DMS114 treated with DMSO at 0.1 percent for 48 hours (cell line): ENCODE results near the gene ATP5F1D.

Experiments used
- DNase-seq: peaks from one replicate; lab custom pipeline; 2025; ENCODE audit not compliant: unreplicated experiment; lab: John Stamatoyannopoulos, UW

ATP5F1D gene

GRCh38 chr19:1232652-1233072, 8.9 kb upstream of the ATP5F1D start:
- DNase-seq, result no peak

DNA sequence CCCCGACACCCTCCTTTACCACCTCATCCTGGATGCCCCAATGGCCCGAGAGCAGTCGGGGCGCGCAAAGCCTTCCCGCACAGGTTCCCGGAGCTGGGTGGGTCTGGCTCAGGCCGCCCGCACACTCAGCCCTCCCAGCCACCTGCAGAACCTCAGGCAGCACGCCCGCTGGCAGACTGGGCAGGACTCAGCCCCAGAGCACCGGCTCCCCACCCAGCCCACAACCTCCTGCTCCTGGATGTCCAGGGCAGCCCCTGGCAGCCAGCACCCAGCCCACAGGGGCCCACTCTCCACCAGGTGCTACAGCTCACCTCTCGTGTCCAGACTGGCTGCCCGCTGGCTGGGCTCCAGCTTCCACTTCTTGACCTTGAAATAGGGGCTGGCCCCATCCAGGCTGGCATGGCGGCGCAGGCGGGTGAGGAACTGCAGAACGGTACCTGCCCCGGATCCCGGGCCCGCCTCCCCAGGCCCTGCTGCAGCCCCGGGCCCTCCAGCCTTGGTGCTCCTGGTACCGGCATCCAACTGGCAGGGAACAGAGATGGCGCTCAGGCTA, 8.4 kb upstream of the ATP5F1D start:
- no peak for DNase-seq

DNA sequence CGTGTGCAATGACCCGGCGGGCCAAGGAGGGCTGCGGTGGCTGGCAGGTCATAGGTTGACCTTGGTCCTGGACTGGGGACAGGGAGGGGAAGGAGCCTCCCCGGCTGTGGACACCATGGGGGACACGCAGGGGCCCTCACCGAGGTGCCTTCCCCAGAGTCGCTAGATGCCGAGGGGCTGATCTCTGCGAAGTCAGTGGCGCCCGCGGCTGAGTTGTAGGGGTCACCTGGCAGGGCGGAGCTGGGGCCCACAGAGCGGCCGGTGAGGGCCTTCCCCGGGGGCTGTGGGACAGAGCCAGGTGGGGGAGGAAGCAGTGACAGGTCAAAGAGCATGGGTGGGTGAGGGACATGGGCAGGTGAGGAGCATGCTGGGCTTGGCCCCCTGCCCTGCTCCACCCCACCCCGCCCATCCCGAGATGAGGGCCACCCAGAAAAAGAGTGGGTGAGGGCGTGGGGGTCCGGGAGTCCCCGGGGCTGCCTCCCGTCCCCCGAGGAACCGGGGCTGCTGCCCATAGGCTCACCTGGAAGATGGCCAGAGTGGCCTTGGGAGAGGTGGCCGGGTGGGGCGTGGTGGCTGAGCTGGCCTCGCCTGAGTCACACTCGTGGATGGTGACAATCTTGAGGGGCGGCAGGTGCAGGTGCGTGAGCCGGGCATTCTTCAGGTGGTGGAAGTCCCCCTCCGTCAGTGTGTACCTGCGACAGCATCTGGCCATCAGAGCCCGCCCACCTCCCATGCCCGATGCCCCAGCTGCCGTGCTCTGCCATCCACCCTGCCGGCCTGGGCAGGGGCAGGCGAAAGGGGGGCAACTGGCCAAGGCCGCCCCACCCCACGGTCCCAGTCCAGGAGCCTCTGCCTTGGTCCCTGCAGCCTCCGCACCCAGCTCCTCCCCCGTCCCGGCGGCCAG, 7.2 kb upstream of the ATP5F1D start:
- no peak for DNase-seq

- no peak for DNase-seq
These were observed 6.6 kb upstream of the ATP5F1D start for GRCh38 chr19:1234955-1235380.

DNA sequence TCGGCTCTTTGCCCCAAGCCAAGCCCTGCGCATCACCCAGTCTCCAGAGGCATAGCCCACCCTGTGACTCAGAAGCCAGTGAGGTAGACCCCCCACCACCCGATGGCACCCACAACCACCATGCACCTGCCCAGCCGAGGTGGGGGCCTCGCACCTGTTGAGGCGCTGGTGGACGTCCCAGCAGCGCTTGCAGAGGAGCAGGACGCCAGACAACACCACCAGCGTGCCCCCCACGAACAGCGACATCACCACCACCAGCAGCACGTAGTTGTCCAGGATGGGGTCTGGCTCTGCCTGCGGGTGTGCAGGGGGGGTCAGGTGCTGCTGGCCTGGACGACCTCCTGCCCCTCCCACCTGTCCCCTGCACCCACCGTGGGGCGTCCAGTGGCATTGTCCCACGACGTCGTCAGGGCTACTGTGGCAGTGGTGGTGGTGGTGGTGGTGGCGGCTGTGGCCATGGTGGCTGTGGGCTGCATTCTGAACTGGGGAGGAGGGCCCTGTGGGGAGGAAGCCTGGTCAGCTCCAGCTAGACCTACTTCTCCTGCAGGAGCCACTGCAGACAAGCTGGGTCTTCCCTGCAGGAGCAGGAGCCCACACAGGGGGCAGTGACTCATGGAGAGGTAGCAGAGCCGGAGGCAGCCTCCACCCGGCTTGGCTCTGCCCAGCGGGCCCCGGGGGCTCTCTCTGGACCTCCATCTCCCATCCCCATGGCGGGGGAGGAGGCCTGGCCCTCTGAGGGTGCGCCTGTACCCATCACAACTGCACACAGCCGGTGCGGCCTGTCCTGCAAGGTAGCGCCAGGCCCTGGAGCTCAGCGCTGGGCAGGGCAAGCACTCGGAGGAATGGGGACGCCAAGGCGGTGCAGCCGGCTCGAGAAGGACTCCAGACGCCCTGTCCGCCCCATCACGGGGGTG, 5.7 kb upstream of the ATP5F1D start:
- no peak for DNase-seq

GRCh38 chr19:1236576-1236975, 5.0 kb upstream of the ATP5F1D start:
- DNase-seq, result no peak

GRCh38 chr19:1237027-1237659, 4.4 kb upstream of the ATP5F1D start:
- DNase-seq, result no peak

- DNase-seq, result no peak
These were observed 3.7 kb upstream of the ATP5F1D start, which contains the start of gene CBARP for GRCh38 chr19:1237754-1238368. Gene CBARP (minus strand): TSS chr19:1238005. CDS start chr19:1236100, 1,905 bp downstream.

DNA sequence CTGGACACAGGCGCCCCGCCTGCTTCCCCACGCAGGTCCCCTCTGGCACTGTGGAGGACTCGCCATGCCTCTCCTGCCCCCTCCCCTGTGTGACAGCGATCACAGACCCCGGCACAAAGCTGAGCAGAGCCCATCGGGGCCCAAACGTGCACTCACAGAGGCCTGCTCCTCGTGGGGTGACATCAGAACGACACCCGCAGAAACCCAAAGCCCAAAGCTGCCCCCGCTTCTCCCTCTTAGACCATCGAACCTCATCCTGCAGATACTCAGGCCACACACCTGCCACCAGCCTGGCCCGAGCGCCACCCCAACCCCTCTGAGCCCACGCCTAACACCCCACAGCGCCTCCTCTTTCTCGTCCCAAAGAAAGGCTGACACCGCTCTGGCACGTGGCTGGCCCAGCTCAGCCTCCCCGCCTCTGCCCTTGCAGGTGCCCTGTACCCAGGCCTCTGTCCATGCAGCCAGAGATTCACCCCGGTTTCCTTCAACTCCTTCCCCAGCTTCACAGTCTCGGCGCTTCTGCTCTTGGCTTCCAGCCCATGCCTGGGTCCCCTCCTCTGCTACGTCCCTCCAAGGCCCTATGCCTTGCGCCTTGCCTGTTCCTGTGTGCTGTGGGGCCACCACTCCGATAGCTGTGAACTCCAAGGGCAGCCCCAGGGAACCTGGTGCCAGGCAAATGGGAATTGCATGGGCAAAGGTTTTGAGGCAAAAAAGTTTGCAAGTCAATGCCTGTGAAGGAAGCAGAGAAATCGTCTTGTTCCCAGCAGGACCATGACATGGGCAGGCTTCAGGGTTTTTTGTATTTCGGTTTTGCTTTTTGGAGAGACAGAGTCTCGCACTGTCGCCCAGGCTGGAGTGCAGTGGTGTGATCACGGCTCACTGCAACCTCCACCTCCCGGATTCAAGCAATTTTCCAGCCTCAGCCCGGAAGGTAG, 2.9 kb upstream of the ATP5F1D start:
- DNase-seq, result no peak

DNA sequence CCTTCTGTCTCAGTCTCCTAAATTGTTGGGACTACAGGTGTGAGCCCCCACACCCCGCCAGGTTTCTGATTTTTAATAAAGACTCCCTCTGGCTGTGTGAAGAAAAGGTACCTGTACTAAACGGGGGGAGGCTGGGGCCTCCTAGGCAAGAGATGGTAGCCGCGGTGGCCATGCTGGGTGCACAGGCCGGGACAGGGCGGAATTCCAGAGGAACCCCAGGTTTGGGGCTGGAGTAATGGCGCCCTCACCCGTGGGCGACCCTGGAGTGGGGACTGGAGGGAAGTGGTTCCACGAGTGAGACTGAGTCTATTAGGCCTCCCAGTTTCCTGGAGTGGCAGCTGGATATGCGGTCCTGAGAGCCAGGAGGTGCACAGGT, 2.1 kb upstream of the ATP5F1D start:
- no peak for DNase-seq

DNA sequence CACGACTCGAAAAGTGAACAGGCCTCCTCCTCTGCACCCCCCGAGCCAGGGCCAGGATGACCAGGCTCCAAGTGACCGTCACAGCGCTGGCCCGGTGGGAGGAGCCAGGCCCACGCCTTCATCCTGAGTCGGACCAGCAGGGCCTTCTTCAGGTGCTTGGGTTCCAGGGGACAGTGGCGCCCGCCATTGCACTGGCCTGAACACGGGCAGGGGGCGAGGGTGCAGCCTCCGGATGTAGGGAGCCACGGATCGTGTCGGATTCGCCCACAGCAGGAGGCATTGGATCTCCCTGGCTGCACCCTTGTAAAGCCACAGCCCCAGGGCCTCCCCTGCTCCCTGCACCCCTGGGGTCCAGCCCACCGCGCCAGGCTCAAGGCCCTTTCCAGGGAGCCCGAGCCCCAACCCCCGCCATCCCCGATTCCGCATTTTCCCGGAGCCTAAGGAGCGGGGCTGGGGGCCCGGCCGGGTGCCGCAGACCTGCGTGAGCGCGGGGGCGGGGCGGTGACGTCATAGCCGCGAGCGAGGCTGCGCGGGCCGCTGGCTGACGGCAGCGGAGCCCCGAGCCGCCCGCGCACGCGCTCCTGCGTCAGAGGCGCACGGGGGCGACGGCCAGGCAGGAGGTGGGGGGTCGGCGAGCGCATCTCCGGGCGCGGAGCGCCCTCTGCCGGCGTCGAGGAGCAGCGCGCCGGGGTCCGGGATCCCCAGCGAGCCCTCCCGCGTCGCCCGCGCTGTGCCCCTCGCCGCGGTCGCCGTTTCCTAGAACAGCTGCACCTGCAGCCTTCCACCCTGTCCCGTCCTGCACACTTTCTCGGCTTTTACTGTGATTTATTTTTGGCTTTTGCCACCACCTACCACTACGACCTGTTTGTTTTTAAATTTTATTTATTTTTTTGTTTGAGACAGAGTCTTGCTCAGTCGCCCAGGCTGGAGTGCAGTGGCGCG, 1.5 kb upstream of the ATP5F1D start:
- DNase-seq, result peak; percentile 38

DNA sequence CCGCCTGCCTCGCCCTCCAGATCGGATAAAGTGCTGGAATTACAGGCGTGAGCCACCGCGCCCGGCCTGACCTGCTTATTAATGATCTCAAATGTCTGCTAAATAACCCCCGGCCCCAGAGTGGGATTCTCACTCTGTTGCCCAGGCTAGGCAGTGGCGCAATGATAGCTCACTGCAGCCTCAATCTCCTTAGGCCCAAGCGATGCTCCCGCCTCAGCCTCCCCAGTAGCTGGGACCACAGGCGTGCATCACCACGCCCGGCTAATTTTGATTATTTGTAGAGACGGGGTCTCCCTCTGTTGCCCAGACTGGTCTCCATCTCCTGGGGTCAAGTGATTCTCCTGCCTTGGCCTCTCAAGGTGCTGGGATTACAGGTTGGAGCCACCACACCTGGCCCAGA, 626 bp upstream of the ATP5F1D start:
- DNase-seq, result no peak

DNA sequence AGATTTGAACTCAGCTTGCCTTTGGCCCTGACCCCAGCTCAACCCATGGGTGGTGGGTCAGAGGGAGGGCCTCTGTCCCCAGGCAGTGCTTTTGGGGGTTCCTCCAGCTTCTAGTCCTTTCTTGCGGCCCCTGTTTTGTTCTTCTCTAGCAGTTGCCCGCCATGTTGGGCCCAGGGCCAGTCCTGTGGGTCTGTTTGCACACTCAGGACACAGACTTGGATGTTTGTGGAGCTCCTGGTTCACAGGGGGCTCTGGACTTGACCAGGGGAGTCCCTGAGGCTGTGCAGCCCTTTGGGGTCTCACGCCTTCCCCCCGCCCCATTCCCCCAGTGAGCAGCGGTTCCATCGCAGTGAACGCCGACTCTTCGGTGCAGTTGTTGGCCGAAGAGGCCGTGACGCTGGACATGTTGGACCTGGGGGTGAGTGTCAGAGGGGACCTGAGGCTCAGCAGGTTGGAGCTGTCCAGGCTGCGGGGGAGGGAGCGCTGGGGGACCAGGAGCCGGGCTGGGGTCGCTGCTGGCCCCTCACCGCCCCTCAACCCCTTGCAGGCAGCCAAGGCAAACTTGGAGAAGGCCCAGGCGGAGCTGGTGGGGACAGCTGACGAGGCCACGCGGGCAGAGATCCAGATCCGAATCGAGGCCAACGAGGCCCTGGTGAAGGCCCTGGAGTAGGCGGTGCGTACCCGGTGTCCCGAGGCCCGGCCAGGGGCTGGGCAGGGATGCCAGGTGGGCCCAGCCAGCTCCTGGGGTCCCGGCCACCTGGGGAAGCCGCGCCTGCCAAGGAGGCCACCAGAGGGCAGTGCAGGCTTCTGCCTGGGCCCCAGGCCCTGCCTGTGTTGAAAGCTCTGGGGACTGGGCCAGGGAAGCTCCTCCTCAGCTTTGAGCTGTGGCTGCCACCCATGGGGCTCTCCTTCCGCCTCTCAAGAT, 2.5 kb downstream of the ATP5F1D start:
- DNase-seq, result no peak

DNA sequence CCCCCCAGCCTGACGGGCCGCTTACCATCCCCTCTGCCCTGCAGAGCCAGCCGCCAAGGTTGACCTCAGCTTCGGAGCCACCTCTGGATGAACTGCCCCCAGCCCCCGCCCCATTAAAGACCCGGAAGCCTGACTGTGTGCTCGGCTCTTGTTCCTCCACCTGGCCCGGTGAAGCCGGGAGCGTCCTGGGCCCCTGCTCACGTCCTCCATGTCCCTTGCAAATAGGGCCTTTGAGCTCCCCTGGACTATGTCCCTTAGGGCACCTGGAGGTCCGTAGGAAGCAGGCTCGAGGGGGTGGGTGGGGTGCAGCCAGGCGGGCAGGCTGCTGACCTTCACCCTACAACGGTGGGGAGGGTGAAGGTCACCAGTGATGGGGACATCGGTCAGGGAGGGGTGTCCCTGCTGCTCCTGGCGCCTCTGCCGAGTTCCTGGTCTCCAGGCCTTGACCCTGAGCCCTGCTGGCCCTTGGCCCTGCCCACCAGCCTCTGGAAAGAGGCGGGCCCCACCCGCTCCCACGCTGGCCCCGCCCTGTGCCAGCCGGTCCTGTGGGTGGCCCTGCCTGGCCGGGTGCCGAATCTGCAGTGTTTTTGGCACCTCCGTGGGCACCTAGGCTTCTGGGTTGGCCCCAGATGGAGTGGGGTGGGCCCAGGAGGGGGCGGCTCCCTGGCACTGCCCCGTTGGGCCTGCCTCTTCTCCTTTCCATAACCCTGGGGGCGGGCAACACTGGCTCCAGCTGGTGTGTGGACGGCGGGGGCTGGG, 3.3 kb downstream of the ATP5F1D start:
- DNase-seq, result no peak

DNA sequence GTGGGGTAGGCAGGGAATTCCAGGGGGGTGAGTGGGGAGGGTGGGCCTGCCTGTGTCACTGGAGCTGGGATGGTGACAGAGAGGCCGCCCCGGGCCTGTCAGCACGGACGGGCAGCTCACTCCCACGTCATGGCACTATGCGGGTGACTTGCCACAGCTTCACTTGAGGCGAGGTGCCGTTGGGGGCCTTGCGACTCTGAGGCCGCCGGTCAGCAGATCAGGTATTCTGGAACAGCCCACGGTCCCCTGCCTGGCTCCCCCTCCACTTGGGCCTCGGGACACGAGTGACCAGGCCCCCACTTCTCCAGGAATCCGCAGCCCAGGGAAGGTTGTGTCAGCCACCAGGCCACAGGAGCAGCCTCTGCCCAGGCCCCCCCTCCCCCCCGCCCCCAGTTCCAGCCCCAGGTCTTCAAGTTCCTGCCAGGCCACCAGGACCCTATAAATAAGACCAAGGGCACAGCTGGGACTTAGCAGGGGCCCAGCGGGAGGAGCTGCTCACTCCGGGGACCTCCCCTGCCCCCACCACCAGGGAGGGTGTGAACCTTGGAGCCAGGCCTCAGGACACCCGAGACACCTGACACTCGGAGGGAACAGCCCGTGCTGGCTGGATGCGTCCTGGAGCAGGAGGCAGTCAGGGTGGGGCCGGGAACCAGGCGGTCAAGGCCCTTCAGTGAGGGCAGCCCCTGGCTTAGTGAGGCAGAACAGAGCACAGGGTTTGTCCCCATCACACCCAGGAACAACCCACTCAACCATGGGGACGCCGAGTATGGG, 4.1 kb downstream of the ATP5F1D start:
- no peak for DNase-seq
